NCI-H510A (cell line): ENCODE measurements around the gene ZNF786.
"Not testable (repeated sequence)": the region's sequence is repeated elsewhere in the genome, so short reads cannot be mapped to it uniquely, and the experiment has no call there.

Source experiments
- DNase-seq: peaks from one replicate; lab custom pipeline; 2025; lab: John Stamatoyannopoulos, UW

Gene ZNF786, protein sequence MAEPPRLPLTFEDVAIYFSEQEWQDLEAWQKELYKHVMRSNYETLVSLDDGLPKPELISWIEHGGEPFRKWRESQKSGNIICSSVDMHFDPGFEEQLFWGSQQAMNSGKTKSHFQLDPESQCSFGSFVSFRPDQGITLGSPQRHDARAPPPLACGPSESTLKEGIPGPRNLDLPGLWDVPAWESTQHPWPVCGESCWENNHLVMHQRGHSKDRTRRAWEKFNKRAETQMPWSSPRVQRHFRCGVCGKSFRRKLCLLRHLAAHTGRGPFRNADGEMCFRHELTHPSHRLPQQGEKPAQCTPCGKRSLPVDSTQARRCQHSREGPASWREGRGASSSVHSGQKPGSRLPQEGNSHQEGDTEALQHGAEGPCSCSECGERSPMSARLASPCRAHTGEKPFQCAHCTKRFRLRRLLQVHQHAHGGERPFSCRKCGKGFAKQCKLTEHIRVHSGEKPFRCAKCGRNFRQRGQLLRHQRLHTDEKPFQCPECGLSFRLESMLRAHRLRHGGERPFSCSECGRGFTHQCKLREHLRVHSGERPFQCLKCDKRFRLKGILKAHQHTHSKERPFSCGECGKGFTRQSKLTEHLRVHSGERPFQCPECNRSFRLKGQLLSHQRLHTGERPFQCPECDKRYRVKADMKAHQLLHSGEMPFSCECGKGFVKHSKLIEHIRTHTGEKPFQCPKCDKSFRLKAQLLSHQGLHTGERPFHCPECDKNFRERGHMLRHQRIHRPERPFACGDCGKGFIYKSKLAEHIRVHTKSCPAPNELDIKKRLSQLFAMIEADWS

DNA sequence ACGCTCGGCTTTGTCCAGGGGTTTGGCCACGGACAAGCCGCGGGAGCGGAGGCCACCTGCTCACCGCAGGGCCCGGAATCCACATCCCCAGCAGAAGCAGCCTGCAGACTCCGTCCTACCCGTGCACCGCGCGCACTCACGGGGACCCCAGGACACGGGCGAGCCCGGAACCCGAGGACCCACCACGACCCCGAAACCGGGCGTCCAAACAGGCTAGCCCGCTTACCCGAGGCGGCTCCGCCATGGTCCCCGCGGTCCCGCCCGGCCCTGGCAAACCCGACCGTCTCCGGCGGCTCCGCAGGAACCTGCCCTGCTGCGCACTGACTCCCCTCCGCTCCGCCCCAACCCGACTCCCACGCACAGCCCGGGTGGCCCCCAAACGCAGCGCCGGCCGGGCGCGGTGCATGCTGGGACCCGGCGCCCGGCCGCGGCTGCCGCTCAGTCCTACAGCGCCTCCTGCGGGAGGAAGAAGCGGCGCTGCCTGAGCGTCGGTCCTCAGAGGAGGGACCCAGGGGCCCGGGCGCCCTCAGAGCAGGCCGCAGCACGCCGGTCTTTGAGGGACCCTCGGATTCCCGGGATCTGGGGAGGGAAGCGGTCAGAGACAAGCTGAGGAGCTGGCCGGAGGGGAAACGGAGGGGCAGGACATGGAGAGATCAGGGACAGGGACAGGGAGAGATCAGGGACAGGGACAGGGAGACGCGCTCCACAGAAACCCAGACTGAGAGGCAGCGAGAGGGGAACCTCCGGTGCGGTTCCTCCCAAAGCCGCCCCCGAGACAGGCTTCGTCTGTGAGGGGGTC, at the start of gene ZNF786:
Gene ZNF786 (minus strand): TSS at position 322 of the 799 bp plus-strand sequence. CDS start 78 bp downstream, at position 244.
- DNase-seq, result peak; percentile 60

GRCh38 chr7:149136118-149136517, 45.6 kb upstream of the ZNF786 start:
- no peak for DNase-seq

GRCh38 chr7:149133028-149133710, 42.7 kb upstream of the ZNF786 start:
- no peak for DNase-seq

DNA sequence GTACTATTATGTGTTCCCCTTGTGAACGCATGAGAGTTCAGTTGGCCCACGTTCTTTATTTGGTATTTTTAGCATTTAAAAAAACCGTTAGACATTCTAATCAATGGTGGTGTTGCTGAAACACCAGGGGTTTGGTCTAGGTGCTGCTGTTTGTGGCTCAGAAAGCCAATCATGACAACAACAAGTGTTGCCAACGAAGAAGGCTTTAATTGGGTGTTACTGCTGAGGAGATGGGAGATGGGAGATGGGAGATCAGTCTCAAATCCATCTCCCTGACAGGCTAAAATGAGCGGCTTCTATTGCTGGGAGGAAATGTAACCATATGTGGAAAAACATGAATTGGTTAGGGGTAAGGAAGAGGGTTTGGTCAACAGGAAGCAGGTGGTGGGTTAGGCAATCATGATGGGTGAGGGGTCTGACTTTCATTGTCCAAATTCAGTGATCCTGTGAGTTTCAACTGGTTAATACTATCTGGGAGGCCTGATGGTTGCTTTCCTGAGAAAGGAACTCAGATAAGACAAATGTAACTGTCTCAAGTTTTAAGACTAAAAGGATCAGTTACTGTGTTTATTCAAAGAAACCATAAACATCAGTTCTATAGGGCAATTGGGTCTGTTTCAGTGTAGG, 40.2 kb upstream of the ZNF786 start:
- DNase-seq, result no peak

GRCh38 chr7:149126662-149127266, 36.2 kb upstream of the ZNF786 start:
- DNase-seq, result no peak

DNA sequence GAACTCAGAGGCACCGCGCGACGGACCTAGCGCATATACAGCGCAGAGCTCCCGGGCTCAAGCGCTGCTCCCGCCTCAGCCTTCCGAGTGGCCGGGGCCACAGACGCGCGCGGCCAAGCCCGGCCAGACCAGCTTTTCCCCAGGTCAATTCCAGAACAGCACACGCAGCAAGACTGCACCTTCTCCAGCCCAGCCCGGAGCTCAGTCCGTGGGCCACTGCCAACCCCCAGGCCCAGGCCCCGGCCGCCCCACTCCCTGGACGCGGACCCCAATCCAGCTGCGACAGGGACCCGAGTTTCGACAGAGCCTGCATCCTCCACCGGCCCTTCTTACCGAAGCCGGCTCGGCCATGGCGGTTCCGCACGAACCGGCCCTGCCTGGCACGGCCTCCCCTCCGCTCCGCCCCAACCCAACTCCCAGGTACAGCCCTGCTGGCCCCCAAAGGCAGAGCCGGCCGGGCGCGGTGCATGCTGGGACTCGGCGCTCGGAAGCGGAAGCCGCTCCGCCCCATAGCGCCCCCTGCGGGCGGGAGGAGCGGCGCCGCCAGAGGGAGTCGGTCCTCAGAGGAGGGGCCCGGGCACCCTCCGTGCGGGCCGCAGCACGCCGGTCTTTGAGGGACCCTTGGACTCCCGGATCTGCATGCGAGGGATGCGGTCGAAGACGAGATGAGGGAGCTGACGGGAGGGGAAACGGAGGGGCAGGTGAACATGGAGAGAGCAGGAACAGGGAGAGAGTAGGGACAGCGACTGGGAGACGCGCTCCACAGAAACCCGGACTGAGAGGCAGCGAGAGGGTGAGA, 35.5 kb upstream of the ZNF786 start, which contains the start of gene ZNF425:
Gene ZNF425 (minus strand): TSS at position 462 of the 799 bp plus-strand sequence. CDS start 111 bp downstream, at position 351.
- DNase-seq, result peak; percentile 74

- DNase-seq, result no peak
Measured at GRCh38 chr7:149125189-149125862, 34.8 kb upstream of the ZNF786 start.

DNA sequence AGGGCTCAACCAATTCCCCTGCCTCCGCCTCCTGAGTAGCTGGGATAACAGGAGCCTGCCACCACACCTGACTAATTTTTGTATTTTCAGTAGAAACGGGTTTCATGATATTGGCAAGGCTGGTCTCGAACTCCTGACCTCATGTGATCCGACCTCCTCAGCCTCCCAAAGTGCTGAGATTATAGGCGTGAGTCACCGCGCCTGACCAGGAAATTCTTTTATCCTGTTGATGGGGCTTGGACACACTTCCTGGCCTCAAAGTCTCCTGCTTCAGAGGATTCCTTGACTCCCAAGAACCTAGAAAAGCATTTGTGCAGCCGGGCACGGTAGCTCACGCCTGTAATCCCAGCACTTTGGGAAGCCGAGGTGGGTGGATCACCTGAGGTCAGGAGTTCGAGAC, 19.5 kb upstream of the ZNF786 start:
- no peak for DNase-seq

GRCh38 chr7:149104749-149105148, 14.2 kb upstream of the ZNF786 start:
- DNase-seq, result no peak

- no peak for DNase-seq
Measured at GRCh38 chr7:149104214-149104613, 13.7 kb upstream of the ZNF786 start.

- DNase-seq, result no peak
Measured at GRCh38 chr7:149103424-149103823, 12.9 kb upstream of the ZNF786 start.

DNA sequence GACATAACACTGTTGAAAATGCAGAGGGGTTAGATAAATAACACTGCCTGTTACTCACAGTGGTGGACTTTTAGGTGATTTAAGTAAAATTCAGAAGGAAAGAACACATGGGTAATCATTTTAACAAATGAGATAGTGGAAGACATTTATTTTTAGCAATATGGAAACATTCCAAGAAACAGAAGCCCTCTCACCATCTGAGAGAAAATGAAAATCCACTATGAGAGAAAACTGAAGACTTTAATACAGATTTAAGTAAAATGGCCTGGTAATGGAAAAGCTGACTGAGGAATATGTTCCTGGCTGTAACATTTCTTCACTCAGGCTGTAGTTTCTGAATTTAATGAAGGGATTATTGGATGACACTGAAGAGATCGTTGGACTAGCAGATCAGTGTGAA, 12.1 kb upstream of the ZNF786 start:
- DNase-seq, result no peak

DNA sequence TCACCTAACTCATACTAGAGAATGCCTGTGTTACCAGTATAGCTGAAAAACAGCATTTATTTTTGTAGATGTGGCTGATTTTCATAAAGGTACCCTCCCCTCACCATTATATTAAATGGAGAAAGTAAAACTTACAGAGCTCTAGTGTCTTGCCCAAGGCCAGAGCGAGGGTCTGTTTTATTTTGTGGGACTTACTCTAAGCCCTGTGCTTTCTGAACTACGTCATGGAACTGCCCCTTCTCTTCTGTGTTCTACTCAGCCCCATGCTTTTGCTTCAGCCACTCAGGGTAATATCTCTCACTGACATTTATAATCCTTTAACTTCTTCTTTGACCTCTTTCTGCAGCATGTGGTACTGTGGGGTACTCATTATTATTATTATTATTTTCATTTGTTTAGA, 10.3 kb upstream of the ZNF786 start:
- DNase-seq, result no peak

DNA sequence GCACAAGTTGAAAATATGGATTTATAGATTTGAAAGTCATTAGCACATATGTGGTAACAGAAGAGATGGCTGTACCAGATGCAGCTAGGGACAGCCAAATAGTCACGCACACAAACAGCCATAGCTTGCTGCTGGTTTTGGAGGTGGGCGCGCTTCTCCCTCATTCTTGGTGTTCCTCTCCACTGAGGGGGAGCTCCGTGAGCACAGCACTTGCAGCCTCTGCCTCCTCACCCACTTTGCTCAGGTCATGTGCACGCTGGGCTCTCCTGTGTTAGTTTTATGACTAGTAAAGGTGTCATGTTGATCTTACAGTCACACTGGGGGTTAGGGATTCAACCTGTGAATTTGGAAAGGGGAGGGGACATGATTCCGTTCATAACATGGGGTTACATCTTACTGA, 8.5 kb upstream of the ZNF786 start:
- no peak for DNase-seq

GRCh38 chr7:149097088-149097487, 6.6 kb upstream of the ZNF786 start:
- no peak for DNase-seq

DNA sequence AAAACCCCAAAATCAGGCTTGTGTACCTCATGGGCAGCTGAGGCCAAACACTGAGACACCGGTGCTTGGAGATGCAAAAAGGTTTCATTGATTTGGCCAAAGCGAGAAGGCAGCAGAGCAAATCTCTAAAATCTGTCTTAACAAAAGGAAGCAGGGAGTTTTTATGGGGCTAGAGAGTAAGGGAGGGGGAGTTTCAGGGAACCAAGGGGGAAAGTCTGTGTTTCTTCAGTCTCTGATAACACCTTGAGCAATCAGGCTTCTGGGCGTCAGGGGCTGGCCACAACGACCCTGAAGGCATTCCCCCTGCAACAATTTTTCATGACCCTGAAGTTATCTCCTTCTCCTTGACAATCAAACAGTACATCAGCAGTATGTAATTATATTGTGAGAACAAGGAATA, 2.7 kb upstream of the ZNF786 start:
- DNase-seq, result no peak

DNA sequence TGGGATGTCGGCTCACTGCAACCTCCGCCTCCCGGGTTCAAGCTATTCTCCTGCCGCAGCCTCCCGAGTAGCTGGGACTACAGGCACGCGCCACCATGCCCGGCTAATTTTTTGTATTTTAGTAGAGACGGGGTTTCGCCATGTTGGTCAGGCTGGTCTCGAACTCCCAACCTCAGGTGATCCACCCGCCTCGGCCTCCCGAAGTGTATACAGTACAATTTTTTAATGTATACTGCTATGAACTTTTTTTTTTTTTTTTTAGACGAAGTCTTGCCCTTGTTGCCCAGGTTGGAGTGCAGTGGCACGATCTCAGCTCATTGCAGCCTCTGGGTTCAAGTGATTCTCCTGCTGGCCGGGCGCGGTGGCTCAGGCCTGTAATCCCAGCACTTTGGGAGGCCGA, 1.7 kb upstream of the ZNF786 start:
- DNase-seq, result not testable (repeated sequence)

DNA sequence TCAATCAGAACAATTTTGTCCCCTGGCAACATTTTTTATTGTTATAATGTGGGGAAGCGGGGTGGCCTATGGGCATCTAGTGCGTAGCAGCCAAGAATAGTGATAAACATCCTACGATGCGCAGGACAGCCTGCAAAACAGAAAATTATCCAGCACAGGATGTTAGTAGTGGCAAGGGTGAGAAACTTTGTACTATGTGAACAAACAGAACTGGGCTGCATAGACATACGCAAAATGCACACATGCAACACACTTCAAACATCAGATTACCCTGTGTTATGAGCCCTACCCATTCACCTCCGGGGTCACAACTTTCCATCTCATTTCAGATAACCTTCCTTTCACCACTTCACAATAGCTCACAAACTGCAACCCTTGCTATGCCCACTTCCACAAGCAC, 3.1 kb downstream of the ZNF786 start:
- DNase-seq, result no peak

GRCh38 chr7:149085866-149086265, 4.7 kb downstream of the ZNF786 start:
- no peak for DNase-seq
